ENCODE measurements around the gene ULK4.

The ULK4 gene

DNA sequence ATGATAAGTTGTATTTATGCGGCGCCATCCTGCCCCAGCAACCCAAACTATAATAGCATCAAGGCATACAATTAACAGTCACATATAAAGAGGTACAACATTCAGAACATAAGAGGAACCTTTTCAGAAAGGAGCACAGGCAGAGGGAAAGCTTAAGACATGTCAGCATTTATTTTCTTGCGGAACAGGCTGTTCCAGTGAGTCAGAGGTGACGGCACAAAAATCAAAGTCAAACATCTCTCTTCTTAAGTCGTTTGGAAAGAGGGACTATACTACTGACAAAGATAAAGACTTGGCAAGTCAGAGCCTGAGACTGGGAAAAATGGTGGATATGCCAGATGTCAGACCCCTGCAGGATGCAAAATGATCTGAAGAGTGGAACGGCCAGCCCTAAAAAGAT lies 634.2 kb downstream of the ULK4 start:
- Histone ChIP-seq H3K4me3 (replicated peaks; ENCODE audit: insufficient read depth, low read length) (no peak overlapping the region), H3K27me3 (ENCODE audit: insufficient read depth, poor library complexity, severe bottlenecking) (no peaks in the 10 kb centered on the region), H3K27ac (replicated peaks) (no peak overlapping the region)
- no peak for TF ChIP-seq GABPA (IDR thresholded peaks at IDR 0.05; ENCODE audit: low read depth)
- TF ChIP-seq, protein P1, sequence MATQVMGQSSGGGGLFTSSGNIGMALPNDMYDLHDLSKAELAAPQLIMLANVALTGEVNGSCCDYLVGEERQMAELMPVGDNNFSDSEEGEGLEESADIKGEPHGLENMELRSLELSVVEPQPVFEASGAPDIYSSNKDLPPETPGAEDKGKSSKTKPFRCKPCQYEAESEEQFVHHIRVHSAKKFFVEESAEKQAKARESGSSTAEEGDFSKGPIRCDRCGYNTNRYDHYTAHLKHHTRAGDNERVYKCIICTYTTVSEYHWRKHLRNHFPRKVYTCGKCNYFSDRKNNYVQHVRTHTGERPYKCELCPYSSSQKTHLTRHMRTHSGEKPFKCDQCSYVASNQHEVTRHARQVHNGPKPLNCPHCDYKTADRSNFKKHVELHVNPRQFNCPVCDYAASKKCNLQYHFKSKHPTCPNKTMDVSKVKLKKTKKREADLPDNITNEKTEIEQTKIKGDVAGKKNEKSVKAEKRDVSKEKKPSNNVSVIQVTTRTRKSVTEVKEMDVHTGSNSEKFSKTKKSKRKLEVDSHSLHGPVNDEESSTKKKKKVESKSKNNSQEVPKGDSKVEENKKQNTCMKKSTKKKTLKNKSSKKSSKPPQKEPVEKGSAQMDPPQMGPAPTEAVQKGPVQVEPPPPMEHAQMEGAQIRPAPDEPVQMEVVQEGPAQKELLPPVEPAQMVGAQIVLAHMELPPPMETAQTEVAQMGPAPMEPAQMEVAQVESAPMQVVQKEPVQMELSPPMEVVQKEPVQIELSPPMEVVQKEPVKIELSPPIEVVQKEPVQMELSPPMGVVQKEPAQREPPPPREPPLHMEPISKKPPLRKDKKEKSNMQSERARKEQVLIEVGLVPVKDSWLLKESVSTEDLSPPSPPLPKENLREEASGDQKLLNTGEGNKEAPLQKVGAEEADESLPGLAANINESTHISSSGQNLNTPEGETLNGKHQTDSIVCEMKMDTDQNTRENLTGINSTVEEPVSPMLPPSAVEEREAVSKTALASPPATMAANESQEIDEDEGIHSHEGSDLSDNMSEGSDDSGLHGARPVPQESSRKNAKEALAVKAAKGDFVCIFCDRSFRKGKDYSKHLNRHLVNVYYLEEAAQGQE (IDR thresholded peaks at IDR 0.05; ENCODE audit: insufficient replicate concordance, low read depth) = no peak
- no peak for TF ChIP-seq POLR2AphosphoS5 (IDR thresholded peaks at IDR 0.05; ENCODE audit: low read depth)
- TF ChIP-seq SPI1 (IDR thresholded peaks at IDR 0.05; ENCODE audit: borderline replicate concordance, low read depth) = no peak
- TF ChIP-seq, protein P2, sequence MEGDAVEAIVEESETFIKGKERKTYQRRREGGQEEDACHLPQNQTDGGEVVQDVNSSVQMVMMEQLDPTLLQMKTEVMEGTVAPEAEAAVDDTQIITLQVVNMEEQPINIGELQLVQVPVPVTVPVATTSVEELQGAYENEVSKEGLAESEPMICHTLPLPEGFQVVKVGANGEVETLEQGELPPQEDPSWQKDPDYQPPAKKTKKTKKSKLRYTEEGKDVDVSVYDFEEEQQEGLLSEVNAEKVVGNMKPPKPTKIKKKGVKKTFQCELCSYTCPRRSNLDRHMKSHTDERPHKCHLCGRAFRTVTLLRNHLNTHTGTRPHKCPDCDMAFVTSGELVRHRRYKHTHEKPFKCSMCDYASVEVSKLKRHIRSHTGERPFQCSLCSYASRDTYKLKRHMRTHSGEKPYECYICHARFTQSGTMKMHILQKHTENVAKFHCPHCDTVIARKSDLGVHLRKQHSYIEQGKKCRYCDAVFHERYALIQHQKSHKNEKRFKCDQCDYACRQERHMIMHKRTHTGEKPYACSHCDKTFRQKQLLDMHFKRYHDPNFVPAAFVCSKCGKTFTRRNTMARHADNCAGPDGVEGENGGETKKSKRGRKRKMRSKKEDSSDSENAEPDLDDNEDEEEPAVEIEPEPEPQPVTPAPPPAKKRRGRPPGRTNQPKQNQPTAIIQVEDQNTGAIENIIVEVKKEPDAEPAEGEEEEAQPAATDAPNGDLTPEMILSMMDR (IDR thresholded peaks at IDR 0.05; ENCODE audit: insufficient read depth, low read length) = no peak
- no peak for DNase-seq (ENCODE audit: low read depth in 1 of 2, low spot score in 1 of 2)

DNA sequence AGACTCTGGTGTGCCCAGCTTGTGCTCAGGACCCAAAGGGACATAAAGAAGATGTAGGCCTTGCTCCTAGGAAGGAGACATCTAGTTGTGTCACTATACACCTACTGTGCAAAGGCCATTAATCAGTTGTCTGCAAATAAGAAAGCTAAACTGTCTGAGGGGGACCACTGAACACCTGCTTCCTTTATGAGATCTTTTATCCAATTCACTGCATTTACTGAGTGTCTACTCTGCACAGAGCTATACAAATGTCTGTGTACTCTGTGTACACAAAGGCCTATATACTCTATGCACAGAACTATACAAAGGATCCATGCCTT lies 637.8 kb downstream of the ULK4 start:
- Histone ChIP-seq H3K27me3 (ENCODE audit: insufficient read depth, poor library complexity, severe bottlenecking) (no peaks in the 10 kb centered on the region), H3K4me3 (replicated peaks; ENCODE audit: insufficient read depth, low read length) (no peak overlapping the region), H3K27ac (replicated peaks) (no peak overlapping the region)
- DNase-seq (ENCODE audit: low read depth in 1 of 2, low spot score in 1 of 2) = no peak
- TF ChIP-seq, protein P2 (IDR thresholded peaks at IDR 0.05; ENCODE audit: insufficient read depth, low read length) = no peak
- TF ChIP-seq, protein P1 (IDR thresholded peaks at IDR 0.05; ENCODE audit: insufficient replicate concordance, low read depth) = no peak
- TF ChIP-seq GABPA (IDR thresholded peaks at IDR 0.05; ENCODE audit: low read depth) = no peak
- no peak for TF ChIP-seq SPI1 (IDR thresholded peaks at IDR 0.05; ENCODE audit: borderline replicate concordance, low read depth)
- no peak for TF ChIP-seq POLR2AphosphoS5 (IDR thresholded peaks at IDR 0.05; ENCODE audit: low read depth)

DNA sequence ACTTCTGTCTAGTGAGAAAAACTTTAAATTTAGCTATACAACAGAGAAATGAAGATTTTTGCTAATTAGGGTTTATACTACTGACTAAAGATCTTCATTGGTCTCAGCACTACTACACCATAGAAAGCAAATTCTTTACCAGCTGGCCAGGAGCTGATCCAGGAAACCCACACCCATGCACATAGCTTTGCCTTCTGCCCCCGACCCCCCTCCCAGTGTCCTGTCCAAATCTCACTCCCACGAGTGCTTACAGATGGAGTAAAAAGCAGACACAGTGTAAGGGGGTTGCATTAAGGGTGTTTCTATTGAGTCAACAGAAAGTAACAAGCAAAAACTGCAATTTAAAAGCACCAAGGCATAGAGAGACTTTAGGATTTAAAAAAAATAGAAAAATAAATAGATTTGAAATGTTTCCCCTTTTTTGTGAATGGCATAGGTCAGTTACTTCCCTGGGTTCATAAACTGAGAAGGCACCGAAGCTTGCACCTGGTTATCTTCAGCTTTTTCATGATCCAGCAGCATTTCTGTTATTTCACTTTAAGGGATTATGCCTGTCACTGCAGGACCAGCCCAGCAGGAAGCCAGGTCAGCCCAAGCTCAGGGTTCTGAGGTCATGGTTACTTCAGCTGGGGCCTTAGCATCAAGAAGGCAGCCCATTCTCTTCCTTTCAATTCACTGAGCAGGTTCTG lies 638.3 kb downstream of the ULK4 start:
- no peaks in the 10 kb centered on the region for H3K27me3 ChIP-seq (ENCODE audit: insufficient read depth, poor library complexity, severe bottlenecking)
- H3K4me3 ChIP-seq (replicated peaks; ENCODE audit: insufficient read depth, low read length) = no peak overlapping the region
- no peak for DNase-seq (ENCODE audit: low read depth in 1 of 2, low spot score in 1 of 2)
- no peak overlapping the region for H3K27ac ChIP-seq (replicated peaks)
- TF ChIP-seq GABPA (IDR thresholded peaks at IDR 0.05; ENCODE audit: low read depth) (no peak), POLR2AphosphoS5 (IDR thresholded peaks at IDR 0.05; ENCODE audit: low read depth) (no peak), SPI1 (IDR thresholded peaks at IDR 0.05; ENCODE audit: borderline replicate concordance, low read depth) (no peak)
- TF ChIP-seq, protein P1 (IDR thresholded peaks at IDR 0.05; ENCODE audit: insufficient replicate concordance, low read depth) = no peak
- TF ChIP-seq, protein P2 (IDR thresholded peaks at IDR 0.05; ENCODE audit: insufficient read depth, low read length) = no peak
